ENCODE measurements around the gene TRIM71.

DNA sequence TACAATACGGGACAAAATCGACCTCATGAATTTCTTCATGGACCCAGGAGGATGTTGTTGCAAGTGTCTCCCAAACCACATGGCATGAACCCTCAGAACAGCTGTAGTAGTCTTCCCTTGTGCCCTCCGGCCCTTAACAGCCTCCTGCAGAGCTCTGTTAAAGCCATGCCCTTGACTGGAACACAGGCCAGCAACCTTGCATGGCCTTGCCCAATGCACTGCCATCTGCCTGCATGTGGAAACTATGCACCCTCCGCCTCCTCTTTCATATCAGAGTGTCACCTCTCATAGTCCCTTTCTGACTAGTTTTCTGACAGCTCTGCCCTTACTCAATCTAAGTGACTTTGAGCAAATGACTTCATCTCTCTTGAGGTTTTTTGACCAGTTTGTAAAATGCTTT is 39.4 kb upstream of the TRIM71 start:
- no peak for TF ChIP-seq POLR2A (IDR thresholded peaks at IDR 0.05)
- no peak for TF ChIP-seq CTCF (IDR thresholded peaks at IDR 0.05)
